HG03460 (cell line): ENCODE results near the gene SPESP1.
A peak's percentile ranks its signal among the peaks of the same experiment; 100 is the strongest.

Source experiments
- ATAC-seq: cut with Tn5 transposase; IDR thresholded peaks from one replicate; pipeline ENCODE4 v1.9.1; 2021; ENCODE audit not compliant: unreplicated experiment

The SPESP1 gene

GRCh38 chr15:68930268-68931022 is at the start of gene SPESP1:
Gene SPESP1 (plus strand): TSS chr15:68930525. CDS start chr15:68930654, 129 bp downstream.
- ATAC-seq, result no peak

DNA sequence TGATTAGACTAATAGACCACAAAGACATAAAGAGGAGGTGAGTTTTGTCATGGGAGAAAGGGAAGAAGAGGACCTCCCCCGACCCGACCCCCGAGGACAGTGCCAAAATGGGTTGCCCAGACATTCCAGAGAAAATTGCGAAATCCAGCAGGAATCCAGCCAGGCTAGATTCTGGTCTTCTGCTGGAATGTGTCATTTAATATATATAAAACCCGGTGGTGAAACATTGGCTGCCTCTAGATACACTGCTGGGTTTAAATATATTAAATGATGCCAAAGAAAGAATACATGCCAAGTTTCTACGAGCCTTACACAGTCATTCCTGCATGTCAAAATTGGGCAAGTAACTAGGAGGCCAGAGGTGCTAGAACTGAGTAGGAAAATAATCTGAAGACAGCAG is 45.3 kb upstream of the SPESP1 start:
- ATAC-seq, result no peak

GRCh38 chr15:68887120-68887519 is 43.2 kb upstream of the SPESP1 start:
- no peak for ATAC-seq

DNA sequence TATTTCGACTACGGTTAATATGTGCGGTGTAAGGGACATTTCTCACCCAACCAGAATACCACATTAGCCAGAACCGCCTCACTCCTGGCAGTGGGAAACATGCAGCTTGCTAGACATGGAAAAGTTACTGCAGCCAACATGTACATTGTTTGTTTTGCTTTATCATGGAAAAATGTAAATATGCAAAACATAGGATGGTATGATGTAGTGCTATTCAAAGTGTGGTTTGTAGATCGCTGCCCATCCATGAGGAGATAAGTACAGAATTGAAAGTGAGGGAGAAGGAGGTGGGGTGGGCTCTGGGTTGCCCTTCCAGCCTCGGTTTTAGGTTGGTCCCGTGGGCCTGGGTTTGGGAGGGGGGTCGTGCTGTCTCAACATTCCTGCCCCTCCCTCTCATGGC is 42.5 kb upstream of the SPESP1 start:
- no peak for ATAC-seq

DNA sequence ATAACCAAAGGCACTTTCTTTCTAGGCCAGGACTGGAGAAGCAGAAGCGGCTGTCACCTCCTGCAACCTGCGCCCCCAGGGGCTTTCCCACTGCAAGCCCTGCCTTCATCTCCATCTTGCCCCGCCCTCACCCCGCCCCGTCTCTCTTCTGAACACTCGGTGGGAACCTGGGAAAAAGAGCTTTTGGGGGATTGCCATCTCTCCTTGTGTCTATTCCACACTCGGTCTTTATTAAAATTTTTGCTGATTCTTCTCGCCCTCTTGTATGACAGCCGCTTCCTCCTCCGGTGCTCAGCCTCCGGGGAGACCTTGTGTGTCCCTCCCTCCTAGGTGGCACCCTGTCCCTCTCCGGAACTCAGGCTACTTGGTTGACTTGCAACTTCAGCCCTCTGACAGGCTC is 41.9 kb upstream of the SPESP1 start:
- ATAC-seq, result no peak

DNA sequence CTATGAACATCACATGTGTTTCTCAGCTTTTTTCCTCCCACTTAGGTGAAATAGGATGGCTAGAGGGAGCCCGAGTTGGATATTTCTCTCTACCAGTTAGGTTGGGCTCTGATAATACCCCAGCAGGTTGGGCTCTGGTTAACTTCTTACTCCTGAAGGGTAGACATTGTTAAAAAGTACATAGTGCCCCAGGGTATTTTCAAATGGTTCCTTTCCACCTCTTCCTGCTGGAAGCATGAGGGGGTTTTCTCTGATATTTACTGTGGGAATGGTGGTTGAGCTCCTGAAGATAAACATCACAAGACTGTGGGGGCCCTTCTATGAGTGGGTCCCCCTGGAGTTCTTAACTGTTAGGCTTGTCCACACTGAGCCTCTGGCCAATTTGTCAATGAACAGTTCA is 36.1 kb upstream of the SPESP1 start:
- no peak for ATAC-seq

- no peak for ATAC-seq
These were observed 34.1 kb upstream of the SPESP1 start for GRCh38 chr15:68896178-68896577.

DNA sequence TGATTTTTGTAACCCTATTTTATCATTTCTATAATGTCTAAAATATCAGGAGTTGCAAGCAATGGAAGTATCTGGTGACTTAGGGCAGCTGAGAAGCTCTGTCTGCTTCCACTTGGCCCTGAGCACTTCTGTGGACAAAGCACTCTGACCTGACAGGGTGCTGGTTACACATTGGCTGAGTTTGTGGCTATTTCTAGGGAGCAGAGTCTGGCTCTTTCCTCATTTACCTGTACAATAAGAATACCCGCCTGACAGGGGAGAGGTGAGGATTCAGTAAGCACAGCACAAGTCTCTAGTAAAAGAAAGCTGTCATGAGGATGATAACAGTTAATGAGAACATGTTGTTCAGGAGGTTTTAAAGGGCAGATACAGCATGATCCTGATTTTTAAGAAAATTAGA is 33.3 kb upstream of the SPESP1 start:
- ATAC-seq, result no peak

DNA sequence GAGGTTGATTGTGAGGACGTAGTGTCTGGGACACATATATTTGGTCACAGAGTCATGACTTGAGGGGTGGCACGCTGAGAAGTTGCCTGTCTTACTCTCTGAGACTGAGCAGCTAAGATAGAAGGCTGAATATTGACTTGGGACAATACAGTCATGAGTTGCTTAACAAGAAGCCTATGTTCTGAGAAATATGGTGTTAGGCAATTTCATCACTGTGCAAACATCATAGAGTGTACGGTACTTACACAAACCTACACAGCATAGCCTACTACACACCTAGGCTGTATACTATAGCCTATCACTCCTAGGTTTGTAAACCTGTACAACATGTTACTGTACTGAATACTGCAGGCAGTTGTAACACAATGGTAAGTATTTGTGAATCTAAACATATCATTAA is 30.3 kb upstream of the SPESP1 start:
- ATAC-seq, result no peak

DNA sequence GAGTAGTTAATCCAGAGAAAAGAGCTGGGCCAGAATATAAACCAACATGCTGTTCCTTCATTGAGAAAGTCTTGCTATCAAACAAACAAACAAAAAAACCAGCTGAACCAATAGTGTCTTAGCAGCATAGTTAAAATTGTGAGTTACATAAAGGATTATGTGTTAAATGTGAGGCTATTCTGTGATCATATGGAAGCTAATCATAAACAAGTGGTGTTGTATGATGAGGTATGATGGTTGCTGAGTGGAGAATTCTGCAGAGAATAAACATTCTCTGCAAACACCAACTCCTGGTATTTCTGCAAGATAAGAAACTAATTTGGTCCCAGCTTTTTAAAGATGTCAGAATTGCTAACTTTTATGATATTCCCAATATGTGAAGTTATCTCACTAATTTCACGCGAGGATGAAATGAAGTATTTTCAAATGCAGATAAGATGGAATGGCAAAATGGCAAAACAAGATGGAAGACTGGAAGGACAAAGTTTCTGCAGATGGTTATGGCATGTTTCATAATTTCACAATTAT is 22.9 kb upstream of the SPESP1 start:
- ATAC-seq, result no peak

GRCh38 chr15:68909601-68910100 is 20.7 kb upstream of the SPESP1 start:
- no peak for ATAC-seq

GRCh38 chr15:68910341-68910740 is 20.0 kb upstream of the SPESP1 start:
- ATAC-seq, result no peak

GRCh38 chr15:68910816-68911215 is 19.5 kb upstream of the SPESP1 start:
- no peak for ATAC-seq

GRCh38 chr15:68921926-68922325 is 8.4 kb upstream of the SPESP1 start:
- ATAC-seq, result no peak

- peak; percentile 56 for ATAC-seq
These were observed 5.3 kb upstream of the SPESP1 start for GRCh38 chr15:68924866-68925560.

DNA sequence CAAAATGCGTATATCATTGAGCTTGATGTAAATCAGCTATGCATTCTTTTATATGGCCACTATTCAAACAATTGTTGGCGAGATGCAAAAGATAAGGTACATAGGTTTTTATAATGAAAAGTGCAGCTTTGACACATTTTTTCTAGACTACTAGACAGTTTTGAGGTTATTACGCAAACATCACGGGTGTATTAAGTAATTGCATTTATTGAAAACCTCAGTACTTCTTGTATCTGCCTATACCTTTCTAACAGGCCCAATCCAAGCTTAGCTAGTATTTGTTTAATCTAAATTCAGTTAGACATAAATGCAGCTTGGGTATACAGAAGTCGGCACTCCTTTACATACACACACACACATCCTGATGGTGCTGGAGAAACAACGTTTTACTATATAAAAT is 2.7 kb downstream of the SPESP1 start:
- no peak for ATAC-seq

GRCh38 chr15:68934341-68934740 is 4.0 kb downstream of the SPESP1 start:
- no peak for ATAC-seq

DNA sequence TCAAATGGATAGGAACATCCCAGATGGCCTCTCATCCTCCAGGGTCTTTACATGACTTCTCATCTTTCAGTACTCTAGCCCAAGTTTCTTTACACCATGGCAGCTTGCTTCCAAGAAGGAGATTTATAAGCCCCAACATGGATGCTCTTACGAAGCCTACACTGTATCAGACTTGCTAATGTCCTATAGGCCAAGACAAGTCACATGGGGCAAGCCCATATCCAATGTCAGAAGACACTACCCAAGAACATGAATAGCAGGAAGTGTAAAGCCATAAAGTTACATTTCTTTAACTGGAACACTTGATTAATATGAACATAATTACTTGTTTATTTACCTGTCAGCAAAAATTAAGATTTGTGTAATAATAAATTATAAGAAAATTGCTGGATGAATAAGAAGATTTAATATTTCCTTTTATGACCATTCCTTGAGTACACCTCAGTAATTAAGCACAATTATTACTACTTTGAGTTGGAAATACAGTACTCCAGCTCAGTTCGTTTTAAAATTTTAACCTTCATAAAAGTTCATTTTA is 5.1 kb downstream of the SPESP1 start:
- ATAC-seq, result no peak

DNA sequence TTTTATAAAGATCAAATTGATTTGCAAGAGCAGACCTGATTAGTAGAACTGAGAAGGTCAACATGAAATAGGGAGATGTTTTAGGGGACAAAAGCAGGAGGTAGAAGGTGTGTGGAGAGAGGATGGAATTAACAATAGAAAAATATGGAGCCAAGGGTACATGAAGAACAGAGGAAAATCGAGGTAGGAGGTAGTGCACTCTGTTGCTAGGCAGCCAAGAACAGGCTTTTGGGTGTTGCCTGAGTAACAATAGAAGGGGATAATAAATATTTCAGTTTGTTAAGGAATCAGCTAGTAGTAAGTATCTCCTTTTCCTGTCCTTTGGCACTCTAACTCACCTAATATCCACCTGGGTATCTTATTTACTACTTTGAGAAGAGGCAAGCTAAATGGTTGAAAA is 9.2 kb downstream of the SPESP1 start:
- ATAC-seq, result no peak

GRCh38 chr15:68951813-68952212 is 21.5 kb downstream of the SPESP1 start:
- no peak for ATAC-seq

DNA sequence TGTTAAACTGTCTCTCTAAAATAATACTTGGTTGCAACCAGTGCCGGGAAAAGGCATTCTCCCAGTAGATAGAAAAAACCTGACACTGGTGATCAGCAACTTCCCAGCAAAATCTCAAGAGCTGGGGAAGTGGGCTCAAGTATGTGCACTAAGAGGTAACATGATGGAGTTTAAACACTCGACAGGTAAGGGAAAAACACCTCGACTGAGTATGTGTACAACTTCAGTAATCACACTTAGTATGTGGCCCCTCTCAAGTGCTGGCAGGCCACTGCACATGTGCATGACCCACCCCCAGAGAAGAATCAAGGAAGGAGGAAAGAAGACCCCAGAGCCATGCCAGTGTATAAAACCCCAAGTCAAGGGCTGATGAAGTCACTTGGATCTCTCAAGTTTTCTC is 27.4 kb downstream of the SPESP1 start:
- no peak for ATAC-seq

DNA sequence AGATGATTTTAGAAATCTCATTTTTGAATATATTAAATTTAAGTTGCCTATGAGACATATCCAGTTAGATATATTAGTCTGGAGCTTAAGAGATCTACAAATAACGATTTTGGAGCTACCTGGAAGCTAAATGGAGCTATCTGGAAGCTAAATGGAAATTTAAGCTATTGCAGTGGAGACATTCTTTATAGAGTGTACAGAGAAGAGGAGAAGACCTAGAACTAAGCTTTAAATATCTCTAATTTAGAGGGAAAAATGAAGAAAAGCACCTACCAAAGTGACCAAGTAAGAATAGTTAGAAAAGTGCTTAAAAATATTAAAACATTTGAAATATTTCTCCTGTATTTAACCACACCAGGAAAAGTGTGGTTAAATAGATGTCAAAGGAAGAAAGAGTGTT is 28.3 kb downstream of the SPESP1 start:
- no peak for ATAC-seq
